HepG2 (cell line): ENCODE data around the gene VAV2. TPM values are rescaled to one million over a fixed set of nuclear protein-coding genes. Genes with fewer than 3 reads are reported as not detected.

Source experiments
- DNMT1 ChIP-seq: sonication (generic); formaldehyde crosslinking; IDR thresholded peaks from 2 replicates; pipeline ENCODE4 v1.5.1; 2020; ENCODE audit warnings: mild to moderate bottlenecking, missing genetic modification reagents
- EED ChIP-seq: sonication (generic); formaldehyde crosslinking; IDR thresholded peaks from 2 replicates; pipeline ENCODE4 v1.5.0; 2020; ENCODE audit warnings: mild to moderate bottlenecking, missing genetic modification reagents
- FOXK1 ChIP-seq: sonication (generic); formaldehyde crosslinking; IDR thresholded peaks from 2 replicates; pipeline ENCODE4 v1.4.0; 2020; ENCODE audit warnings: low read depth, missing genetic modification reagents, borderline replicate concordance
- HNF4A ChIP-seq: sonication (generic); formaldehyde crosslinking; IDR thresholded peaks from 2 replicates; pipeline ENCODE4 v1.4.0; 2020; ENCODE audit warnings: missing genetic modification reagents
- HNRNPUL1 ChIP-seq: fragments of 200-400 bp; formaldehyde crosslinking; IDR thresholded peaks from 2 replicates; pipeline ENCODE4 v1.6.1; 2017; ENCODE audit warnings: low read depth, mild to moderate bottlenecking, low read length, moderate library complexity
- JDP2 ChIP-seq: sonication (generic); formaldehyde crosslinking; IDR thresholded peaks from 2 replicates; pipeline ENCODE4 v1.8.1; 2022; ENCODE audit warnings: missing genetic modification reagents, borderline replicate concordance
- MYC ChIP-seq: sonication (generic); formaldehyde crosslinking; IDR thresholded peaks from 2 replicates; pipeline ENCODE4 v1.9.0; 2021; ENCODE audit warnings: missing genetic modification reagents, borderline replicate concordance
- NKX3-1 ChIP-seq: sonication (generic); formaldehyde crosslinking; IDR thresholded peaks from 2 replicates; pipeline ENCODE4 v1.5.0; 2020; ENCODE audit warnings: missing genetic modification reagents
- RFX3 ChIP-seq: IDR thresholded peaks from 2 replicates; pipeline ENCODE4 v1.6.1; 2016; ENCODE audit warnings: missing biosample characterization, missing genetic modification reagents
- SNAPC2 ChIP-seq: sonication (generic); formaldehyde crosslinking; IDR thresholded peaks from 2 replicates; pipeline ENCODE4 v1.8.1; 2022; ENCODE audit warnings: mild to moderate bottlenecking, missing genetic modification reagents
- SOX13 ChIP-seq, 3 experiments: fragments of 450-650 bp in 1 of 3; sonication (generic) in 1 of 3; formaldehyde crosslinking in 1 of 3; IDR thresholded peaks in 2 of 3; conservative IDR thresholded peaks in 1 of 3; 2 replicates each; pipeline versions ENCODE4 v1.5.0 to v1.6.1; 2016 to 2020; ENCODE audit warnings: antibody characterized with exemption in 1 of 3, mild to moderate bottlenecking in 1 of 3, missing compliant biosample characterization in 1 of 3, missing genetic modification reagents in 1 of 3, moderate library complexity in 1 of 3
- SSRP1 ChIP-seq: IDR thresholded peaks from 2 replicates; pipeline ENCODE4 v1.6.1; 2016; ENCODE audit warnings: control low read depth
- TEAD3 ChIP-seq: optimal IDR thresholded peaks from 2 replicates; pipeline ENCODE3; 2016; ENCODE audit warnings: borderline replicate concordance
- TERF1 ChIP-seq: sonication (generic); formaldehyde crosslinking; IDR thresholded peaks from 2 replicates; pipeline ENCODE4 v1.8.0; 2022; ENCODE audit warnings: mild to moderate bottlenecking, missing genetic modification reagents, moderate library complexity
- ZFYVE20 ChIP-seq: sonication (generic); formaldehyde crosslinking; IDR thresholded peaks from 2 replicates; pipeline ENCODE4 v1.8.0; 2023; ENCODE audit warnings: low read depth, mild to moderate bottlenecking, moderate library complexity, missing genetic modification reagents, borderline replicate concordance
- ZNF253 ChIP-seq: sonication (generic); formaldehyde crosslinking; IDR thresholded peaks from 2 replicates; pipeline ENCODE4 v1.8.0; 2022; ENCODE audit warnings: mild to moderate bottlenecking, missing genetic modification reagents, borderline replicate concordance
- ZNF256 ChIP-seq: sonication (generic); formaldehyde crosslinking; conservative IDR thresholded peaks from 2 replicates; pipeline ENCODE4 v1.4.0; 2020; ENCODE audit warnings: missing genetic modification reagents
- ZNF296 ChIP-seq: sonication (generic); formaldehyde crosslinking; conservative IDR thresholded peaks from 2 replicates; pipeline ENCODE4 v1.5.0; 2020; ENCODE audit warnings: mild to moderate bottlenecking, missing genetic modification reagents
- ZNF343 ChIP-seq: sonication (generic); formaldehyde crosslinking; IDR thresholded peaks from 2 replicates; pipeline ENCODE4 v1.4.0; 2020; ENCODE audit warnings: mild to moderate bottlenecking, missing genetic modification reagents
- ZNF556 ChIP-seq: sonication (generic); formaldehyde crosslinking; IDR thresholded peaks from 2 replicates; pipeline ENCODE4 v1.4.0; 2020; ENCODE audit warnings: mild to moderate bottlenecking, missing genetic modification reagents, borderline replicate concordance
- ZNF570 ChIP-seq: sonication (generic); formaldehyde crosslinking; IDR thresholded peaks from 2 replicates; pipeline ENCODE4 v1.4.0; 2020; ENCODE audit warnings: mild to moderate bottlenecking, missing genetic modification reagents, borderline replicate concordance
- ZNF646 ChIP-seq: sonication (generic); formaldehyde crosslinking; IDR thresholded peaks from 2 replicates; pipeline ENCODE4 v1.9.0; 2021; ENCODE audit warnings: mild to moderate bottlenecking, missing genetic modification reagents
- ZNF75D ChIP-seq: sonication (generic); formaldehyde crosslinking; IDR thresholded peaks from 2 replicates; pipeline ENCODE4 v1.8.1; 2023; ENCODE audit warnings: missing genetic modification reagents, mild to moderate bottlenecking, borderline replicate concordance
- polyA plus RNA-seq, 8 experiments: library from polyadenylated mRNA; depleted of rRNA in 3 of 8; stranded (reverse) in 7 of 8; unstranded in 1 of 8; fragments of >200 nt; fragmentation: Illumina TruSeq in 4 of 8; extraction: Trizol in 4 of 8; gene quantifications; 2 replicates each; pipeline versions ENCODE4 v1.2.1 to v1.2.3, GENCODE V29; 2011 to 2016; ENCODE audit warnings: low read depth in 4 of 8, missing spikeins in 1 of 8, mixed read lengths in 1 of 8; ENCODE audit not compliant: insufficient read depth in 1 of 8
- total RNA-seq, 5 experiments: library from RNA; depleted of rRNA; stranded (reverse); fragments of >200 nt; fragmentation: Illumina TruSeq; extraction: Trizol; gene quantifications; 2 replicates each; pipeline ENCODE4 v1.2.3, GENCODE V29; 2016; ENCODE audit warnings: low read depth in 1 of 5

The VAV2 gene
- total and polyA plus RNA-seq, 2 of the 13 experiments (the other 11 are each of a cell fraction or from before 2014, with no cell fraction given) = 22.5 to 22.9 TPM

- TF ChIP-seq ZNF646 (CRISPR knock-in tag) = no peak
- no peak for TF ChIP-seq SNAPC2 (CRISPR knock-in tag)
- no peak for TF ChIP-seq EED (CRISPR knock-in tag)
- no peak for TF ChIP-seq ZFYVE20
- no peak for TF ChIP-seq SSRP1
- no peak for TF ChIP-seq SOX13 (IDR thresholded peaks at IDR 0.05)
- no peak for TF ChIP-seq SOX13 (CRISPR knock-in tag; conservative IDR thresholded peaks at IDR 0.05 in 1 of 2, IDR thresholded peaks at IDR 0.05 in 1 of 2)
- no peak for TF ChIP-seq MYC (CRISPR knock-in tag)
- no peak for TF ChIP-seq RFX3
- no peak for TF ChIP-seq ZNF75D (CRISPR knock-in tag)
- TF ChIP-seq ZNF343 (CRISPR knock-in tag) = no peak
- no peak for TF ChIP-seq HNRNPUL1
- no peak for TF ChIP-seq TERF1 (CRISPR knock-in tag)
- TF ChIP-seq DNMT1 (CRISPR knock-in tag) = 0 out of 2 replicates have a peak, but pooled peaks have one; percentile 27
- TF ChIP-seq ZNF556 (CRISPR knock-in tag) = 0 out of 2 replicates have a peak, but pooled peaks have one; percentile 6
- TF ChIP-seq ZNF253 (CRISPR knock-in tag) = no peak
- no peak for TF ChIP-seq TEAD3 (CRISPR knock-in tag)
- TF ChIP-seq ZNF256 (CRISPR knock-in tag) = no peak
- TF ChIP-seq FOXK1 = no peak
- no peak for TF ChIP-seq ZNF296
- TF ChIP-seq NKX3-1 (CRISPR knock-in tag) = no peak
- no peak for TF ChIP-seq JDP2 (CRISPR knock-in tag)
- peak; percentile 72 for TF ChIP-seq HNF4A (CRISPR knock-in tag)
- TF ChIP-seq ZNF570 = no peak
Observed at GRCh38 chr9:133812077-133812868, 179.9 kb downstream of the VAV2 start (continued).
